SK-N-MC (cell line): Measurements from ENCODE around the gene GDPD1.
"Not testable (repeated sequence)": the region's sequence is repeated elsewhere in the genome, so short reads cannot be mapped to it uniquely, and the experiment has no call there.

ENCODE experiments used
- DNase-seq: peaks from one replicate; pipeline ENCODE4 v3.0.0-alpha.2; 2011; ENCODE audit warnings: low read depth, low spot score
- H3K27ac ChIP-seq: fragments of 200-600 bp; sonication (generic); 2 replicates; pipeline ENCODE4 v1.5.1; 2016; ENCODE audit warnings: mixed run types
- H3K36me3 ChIP-seq: fragments of 200-600 bp; sonication (generic); 2 replicates; pipeline ENCODE4 v1.6.1; 2017; ENCODE audit warnings: antibody characterized with exemption, low read length, mixed read lengths; ENCODE audit not compliant: insufficient read depth
- H3K4me3 ChIP-seq: fragments of 200-600 bp; sonication (generic); 2 replicates; pipeline ENCODE4 v1.5.1; 2016
- H3K9ac ChIP-seq: fragments of 200-600 bp; sonication (generic); 2 replicates; pipeline ENCODE4 v1.8.0; 2017; ENCODE audit warnings: mixed run types, mixed read lengths; ENCODE audit not compliant: insufficient read length
- H3K9me3 ChIP-seq: fragments of 200-600 bp; sonication (generic); 2 replicates; pipeline ENCODE4 v1.6.1; 2017; ENCODE audit warnings: low read depth, mild to moderate bottlenecking, antibody characterized with exemption, low read length, moderate library complexity, mixed read lengths
- EZH2 ChIP-seq: fragments of 200-600 bp; sonication (generic); IDR thresholded peaks from one replicate; pipeline ENCODE4 v1.6.1; 2017; ENCODE audit warnings: antibody characterized with exemption
- FOXP2 ChIP-seq: optimal IDR thresholded peaks from 2 replicates; pipeline ENCODE3; 2011; ENCODE audit warnings: mild to moderate bottlenecking, moderate library complexity; ENCODE audit not compliant: insufficient read depth; ENCODE audit errors: extremely low read length, control extremely low read depth
- POLR2AphosphoS5 ChIP-seq: IDR thresholded peaks from 2 replicates; pipeline ENCODE4 v1.6.1; 2012; ENCODE audit warnings: mild to moderate bottlenecking, low read depth, low read length, borderline replicate concordance

Gene GDPD1

GRCh38 chr17:59221159-59221847, 992 bp downstream of the GDPD1 start:
- TF ChIP-seq POLR2AphosphoS5 (no peak), EZH2 (no peak), FOXP2 (no peak)
- Histone ChIP-seq H3K4me3 (peak overlapping the region; percentile 100), H3K9me3 (no peaks in the 10 kb centered on the region), H3K27ac (no peak overlapping the region), H3K36me3 (no peaks in the 10 kb centered on the region), H3K9ac (peak overlapping the region; percentile 88)
- DNase-seq: no peak

- H3K27ac ChIP-seq: no peak overlapping the region
- no peaks in the 10 kb centered on the region for H3K36me3 ChIP-seq
- no peak for TF ChIP-seq POLR2AphosphoS5
- no peak for TF ChIP-seq EZH2
- TF ChIP-seq FOXP2: no peak
- H3K9ac ChIP-seq: no peak overlapping the region
- no peak overlapping the region for H3K4me3 ChIP-seq
- no peak for DNase-seq
- H3K9me3 ChIP-seq: no peaks in the 10 kb centered on the region
These were observed 3.5 kb downstream of the GDPD1 start for GRCh38 chr17:59223813-59224212.

DNA sequence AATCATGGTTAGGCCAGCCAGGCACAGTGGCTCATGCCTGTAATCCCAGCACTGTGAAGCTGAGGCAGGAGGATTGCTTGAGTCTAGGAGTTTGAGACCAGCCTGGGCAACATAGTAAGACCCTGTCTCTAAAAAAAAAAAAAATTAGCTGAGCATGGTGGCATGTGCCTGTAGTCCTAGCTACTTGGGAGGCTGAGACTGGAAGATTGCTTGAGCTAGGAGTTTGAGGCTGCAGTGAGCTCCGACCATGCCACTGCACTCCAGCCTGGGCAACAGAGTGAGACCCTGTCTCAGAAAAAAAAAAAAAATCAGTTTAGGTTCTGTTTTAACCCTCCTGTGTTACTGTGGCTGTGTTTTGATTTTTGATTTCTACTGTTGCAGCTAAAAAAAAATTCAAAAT, 8.3 kb downstream of the GDPD1 start:
- DNase-seq, H3K9ac ChIP-seq, H3K36me3 ChIP-seq, H3K9me3 ChIP-seq, H3K27ac ChIP-seq, H3K4me3 ChIP-seq: not testable (repeated sequence)

DNA sequence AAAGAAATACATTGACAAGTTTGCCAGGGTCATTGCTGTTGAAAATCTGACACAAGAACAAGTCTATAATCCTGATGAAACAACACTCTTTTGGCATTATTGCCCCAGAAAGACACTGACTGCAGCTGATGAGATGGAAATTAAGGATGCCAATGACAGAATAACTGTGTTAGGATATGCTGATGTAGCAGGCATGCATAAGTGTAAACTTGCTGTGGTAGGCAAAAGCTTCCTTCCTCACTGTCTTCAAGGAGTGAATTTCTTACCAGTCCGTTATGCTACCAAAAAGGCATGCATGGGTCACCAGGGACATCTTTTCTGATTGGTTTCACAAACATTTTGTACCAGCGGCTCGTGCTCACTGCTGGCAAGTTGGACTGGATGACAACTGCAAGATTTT, 10.5 kb downstream of the GDPD1 start:
- H3K36me3 ChIP-seq: no peaks in the 10 kb centered on the region
- no peak overlapping the region for H3K27ac ChIP-seq
- TF ChIP-seq POLR2AphosphoS5 (no peak), EZH2 (no peak), FOXP2 (no peak)
- no peak overlapping the region for H3K9ac ChIP-seq
- DNase-seq: no peak
- no peaks in the 10 kb centered on the region for H3K9me3 ChIP-seq
- no peak overlapping the region for H3K4me3 ChIP-seq

GRCh38 chr17:59234631-59235030, 14.3 kb downstream of the GDPD1 start:
- Histone ChIP-seq H3K27ac (no peak overlapping the region), H3K36me3 (no peaks in the 10 kb centered on the region), H3K9ac (no peak overlapping the region), H3K4me3 (no peak overlapping the region), H3K9me3 (no peaks in the 10 kb centered on the region)
- DNase-seq: no peak
- no peak for TF ChIP-seq EZH2
- no peak for TF ChIP-seq POLR2AphosphoS5
- no peak for TF ChIP-seq FOXP2

DNA sequence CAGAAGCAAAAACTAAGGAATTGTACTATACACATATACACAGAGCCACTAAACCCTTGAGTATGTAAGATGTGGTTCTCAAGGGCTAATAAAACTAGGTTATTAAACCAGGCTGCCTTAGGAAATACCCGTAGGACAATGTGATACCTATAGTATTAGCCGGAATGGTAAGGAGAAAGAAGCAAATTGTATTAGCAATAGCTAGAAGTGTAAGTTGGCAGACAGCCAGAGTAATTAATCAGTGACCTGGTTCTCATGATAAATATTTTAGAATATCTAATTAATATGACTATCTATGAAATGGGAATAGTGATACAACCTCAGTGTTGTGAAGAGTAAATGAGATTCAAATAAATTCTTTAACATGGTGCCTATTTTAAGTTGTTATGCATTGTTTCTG, 18.6 kb downstream of the GDPD1 start:
- TF ChIP-seq EZH2 (no peak), POLR2AphosphoS5 (no peak), FOXP2 (no peak)

DNA sequence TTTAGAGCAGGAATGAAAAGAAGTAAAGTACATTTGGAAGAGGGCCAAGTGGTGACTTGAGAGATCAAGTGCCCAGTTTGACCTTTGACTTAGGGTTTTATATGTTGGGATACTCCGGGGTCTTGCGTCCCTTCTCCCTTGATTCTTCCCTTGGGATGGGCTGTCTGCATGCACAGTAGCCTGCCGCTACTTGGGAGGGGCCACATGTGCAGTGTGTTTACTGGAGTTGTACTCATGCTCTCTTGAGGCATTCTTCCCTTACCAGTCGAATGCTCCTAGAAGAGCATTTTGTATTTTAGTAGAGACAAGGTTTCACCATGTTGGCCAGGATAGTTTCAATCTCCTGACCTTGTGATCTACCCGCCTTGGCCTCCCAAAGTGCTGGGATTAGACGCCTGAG, 23.8 kb downstream of the GDPD1 start:
- no peaks in the 10 kb centered on the region for H3K9me3 ChIP-seq
- no peak for TF ChIP-seq EZH2
- no peak for TF ChIP-seq POLR2AphosphoS5
- TF ChIP-seq FOXP2: no peak
- DNase-seq: no peak
- H3K9ac ChIP-seq: no peak overlapping the region
- H3K4me3 ChIP-seq: no peak overlapping the region
- H3K36me3 ChIP-seq: no peaks in the 10 kb centered on the region
- no peak overlapping the region for H3K27ac ChIP-seq

More for the DNA sequence above, 18.6 kb downstream of the GDPD1 start:
- no peak overlapping the region for H3K9ac ChIP-seq
- no peaks in the 10 kb centered on the region for H3K36me3 ChIP-seq
- no peak for DNase-seq
- H3K4me3 ChIP-seq: no peak overlapping the region
- no peak overlapping the region for H3K27ac ChIP-seq
- no peaks in the 10 kb centered on the region for H3K9me3 ChIP-seq

DNA sequence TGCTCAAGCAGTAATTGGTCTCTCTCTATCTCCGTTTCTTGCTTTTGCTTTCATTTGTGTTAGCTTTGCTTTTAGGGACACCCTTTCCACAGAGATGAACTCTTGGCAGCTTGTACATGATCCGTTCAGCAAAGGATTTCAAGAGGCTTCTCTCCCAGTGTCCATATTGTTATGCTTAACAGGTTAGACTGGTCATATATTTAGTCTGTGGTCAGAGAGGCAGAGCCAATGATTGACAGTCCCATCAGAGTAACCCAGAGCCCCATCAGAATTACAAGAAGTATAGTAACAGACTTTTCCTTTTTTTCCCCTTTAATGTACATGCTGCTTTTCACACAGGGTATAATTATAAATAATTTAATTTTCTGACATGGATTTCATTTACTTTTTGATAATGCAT, 34.4 kb downstream of the GDPD1 start:
- Histone ChIP-seq H3K36me3 (no peaks in the 10 kb centered on the region), H3K4me3 (no peak overlapping the region), H3K27ac (no peak overlapping the region), H3K9ac (no peak overlapping the region), H3K9me3 (no peaks in the 10 kb centered on the region)
- no peak for DNase-seq
- no peak for TF ChIP-seq EZH2
- TF ChIP-seq FOXP2: no peak
- TF ChIP-seq POLR2AphosphoS5: no peak

- TF ChIP-seq EZH2 (no peak), POLR2AphosphoS5 (no peak), FOXP2 (no peak)
- H3K27ac ChIP-seq: no peak overlapping the region
- H3K9me3 ChIP-seq: no peaks in the 10 kb centered on the region
- no peak overlapping the region for H3K9ac ChIP-seq
- DNase-seq: no peak
- no peaks in the 10 kb centered on the region for H3K36me3 ChIP-seq
- H3K4me3 ChIP-seq: no peak overlapping the region
These were observed 36.8 kb downstream of the GDPD1 start for GRCh38 chr17:59257101-59257500.

DNA sequence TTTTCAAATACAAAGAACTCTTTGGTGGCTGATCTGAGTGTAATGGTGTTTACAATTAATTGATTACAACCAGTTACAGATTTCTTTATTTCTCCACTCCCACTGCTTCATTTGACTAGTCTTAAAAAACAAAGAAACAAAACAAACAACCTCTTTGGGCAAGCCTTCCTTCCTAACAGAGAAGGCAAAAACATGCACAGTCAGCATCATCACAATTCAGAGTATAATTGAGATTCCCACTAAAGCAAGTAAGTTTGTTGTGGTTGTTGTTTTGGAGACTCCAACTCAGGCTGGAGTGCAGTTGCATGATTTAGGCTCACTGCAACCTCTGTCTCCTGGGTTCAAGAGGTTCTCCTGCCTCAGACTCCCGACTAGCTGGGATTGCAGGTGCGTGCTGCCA, 40.4 kb downstream of the GDPD1 start:
- Histone ChIP-seq H3K4me3 (no peak overlapping the region), H3K36me3 (no peaks in the 10 kb centered on the region), H3K9me3 (no peaks in the 10 kb centered on the region), H3K9ac (no peak overlapping the region), H3K27ac (no peak overlapping the region)
- DNase-seq: no peak
- TF ChIP-seq EZH2 (no peak), FOXP2 (no peak), POLR2AphosphoS5 (no peak)
